ENCODE data around the gene CLCN6. TPM values are rescaled to one million over a fixed set of nuclear protein-coding genes. Genes with fewer than 3 reads are reported as not detected.

CLCN6 gene
- total RNA-seq, 1 donor from 2014 or later: 6.6 TPM

DNA sequence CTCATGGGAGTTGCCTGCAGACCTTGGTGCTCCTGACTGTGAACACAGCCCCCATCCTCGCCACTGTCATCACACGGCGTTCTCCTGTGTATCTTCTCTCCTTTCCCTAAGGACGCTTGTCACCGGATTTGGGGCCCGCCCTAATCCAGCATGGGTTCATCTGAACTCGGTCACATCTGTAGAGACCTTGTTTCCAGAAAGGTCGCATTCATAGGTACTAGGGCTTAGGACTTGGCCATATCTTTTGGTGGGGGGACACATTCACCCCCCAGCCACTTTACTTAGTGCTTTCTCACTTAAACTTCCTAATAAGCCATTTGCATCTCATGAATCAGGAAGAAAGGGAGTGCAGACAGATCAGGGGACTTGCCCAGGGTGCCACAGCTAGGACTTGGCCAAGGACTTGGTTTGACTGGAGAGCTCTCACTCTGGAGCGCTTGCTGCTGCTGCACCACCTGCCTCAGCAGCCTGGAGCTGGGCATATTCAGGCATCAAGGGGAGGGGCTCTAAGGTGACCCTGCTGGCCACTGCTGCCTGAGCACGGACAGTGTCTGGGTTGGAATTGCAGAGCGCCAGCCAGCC is 31.9 kb downstream of the CLCN6 start:
- Histone ChIP-seq H3K4me3 (ENCODE audit: low read depth, low read length) (no peak overlapping the region), H3K36me3 (ENCODE audit: control insufficient read depth, insufficient read depth, low read length) (peaks cover 40% of the 10 kb centered on the region), H3K27me3 (ENCODE audit: control insufficient read depth, insufficient read depth, low read length) (no peaks in the 10 kb centered on the region)
- TF ChIP-seq, protein P1, sequence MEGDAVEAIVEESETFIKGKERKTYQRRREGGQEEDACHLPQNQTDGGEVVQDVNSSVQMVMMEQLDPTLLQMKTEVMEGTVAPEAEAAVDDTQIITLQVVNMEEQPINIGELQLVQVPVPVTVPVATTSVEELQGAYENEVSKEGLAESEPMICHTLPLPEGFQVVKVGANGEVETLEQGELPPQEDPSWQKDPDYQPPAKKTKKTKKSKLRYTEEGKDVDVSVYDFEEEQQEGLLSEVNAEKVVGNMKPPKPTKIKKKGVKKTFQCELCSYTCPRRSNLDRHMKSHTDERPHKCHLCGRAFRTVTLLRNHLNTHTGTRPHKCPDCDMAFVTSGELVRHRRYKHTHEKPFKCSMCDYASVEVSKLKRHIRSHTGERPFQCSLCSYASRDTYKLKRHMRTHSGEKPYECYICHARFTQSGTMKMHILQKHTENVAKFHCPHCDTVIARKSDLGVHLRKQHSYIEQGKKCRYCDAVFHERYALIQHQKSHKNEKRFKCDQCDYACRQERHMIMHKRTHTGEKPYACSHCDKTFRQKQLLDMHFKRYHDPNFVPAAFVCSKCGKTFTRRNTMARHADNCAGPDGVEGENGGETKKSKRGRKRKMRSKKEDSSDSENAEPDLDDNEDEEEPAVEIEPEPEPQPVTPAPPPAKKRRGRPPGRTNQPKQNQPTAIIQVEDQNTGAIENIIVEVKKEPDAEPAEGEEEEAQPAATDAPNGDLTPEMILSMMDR (IDR thresholded peaks at IDR 0.05; ENCODE audit: insufficient read depth, low read length, severe bottlenecking): no peak
- DNase-seq (ENCODE audit: low read depth) (no peak), FAIRE-seq (no peak)

DNA sequence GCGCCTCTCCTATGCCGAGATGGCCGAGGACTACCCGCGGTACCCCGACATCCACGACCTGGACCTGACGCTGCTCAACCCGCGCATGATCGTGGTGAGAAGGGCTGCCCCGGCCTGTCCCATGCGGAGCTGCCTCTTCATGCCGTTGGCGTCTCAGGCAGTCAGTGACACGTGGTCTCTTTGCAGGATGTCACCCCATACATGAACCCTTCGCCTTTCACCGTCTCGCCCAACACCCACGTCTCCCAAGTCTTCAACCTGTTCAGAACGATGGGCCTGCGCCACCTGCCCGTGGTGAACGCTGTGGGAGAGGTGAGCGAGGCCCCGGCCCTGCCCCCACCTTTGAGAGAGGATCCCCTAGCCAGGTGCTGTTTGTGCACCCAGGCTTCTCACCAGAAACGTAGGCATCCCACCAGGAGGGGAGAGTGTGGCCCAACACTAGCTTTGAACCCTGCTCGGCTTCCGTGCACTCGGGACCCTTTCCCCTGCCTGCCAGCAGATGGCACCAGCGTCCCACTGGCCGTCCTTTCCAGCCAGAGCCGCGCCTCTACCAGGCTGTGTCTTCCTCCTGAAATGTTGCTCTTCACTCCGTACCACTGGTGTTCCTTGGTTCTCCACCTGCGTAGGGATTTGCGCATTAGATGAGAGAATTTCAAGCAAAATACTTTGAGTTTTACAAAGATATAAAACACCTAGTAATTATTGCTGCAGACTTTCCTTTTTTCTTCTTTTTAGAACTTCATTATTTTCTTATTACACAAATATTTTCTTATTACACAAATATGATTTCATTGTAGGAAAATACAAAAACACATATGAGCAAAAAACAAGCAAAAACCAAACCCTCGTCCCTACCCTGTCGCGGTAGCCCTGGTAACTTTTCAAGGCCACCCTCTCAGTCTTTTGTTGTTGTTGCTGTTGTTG is 32.6 kb downstream of the CLCN6 start:
- TF ChIP-seq, protein P1 (IDR thresholded peaks at IDR 0.05; ENCODE audit: insufficient read depth, low read length, severe bottlenecking): peak; percentile 100
- Histone ChIP-seq H3K4me3 (ENCODE audit: low read depth, low read length) (no peak overlapping the region), H3K36me3 (ENCODE audit: control insufficient read depth, insufficient read depth, low read length) (peaks cover 37% of the 10 kb centered on the region), H3K27me3 (ENCODE audit: control insufficient read depth, insufficient read depth, low read length) (no peaks in the 10 kb centered on the region)
- FAIRE-seq (no peak), DNase-seq (ENCODE audit: low read depth) (peak; percentile 29)

DNA sequence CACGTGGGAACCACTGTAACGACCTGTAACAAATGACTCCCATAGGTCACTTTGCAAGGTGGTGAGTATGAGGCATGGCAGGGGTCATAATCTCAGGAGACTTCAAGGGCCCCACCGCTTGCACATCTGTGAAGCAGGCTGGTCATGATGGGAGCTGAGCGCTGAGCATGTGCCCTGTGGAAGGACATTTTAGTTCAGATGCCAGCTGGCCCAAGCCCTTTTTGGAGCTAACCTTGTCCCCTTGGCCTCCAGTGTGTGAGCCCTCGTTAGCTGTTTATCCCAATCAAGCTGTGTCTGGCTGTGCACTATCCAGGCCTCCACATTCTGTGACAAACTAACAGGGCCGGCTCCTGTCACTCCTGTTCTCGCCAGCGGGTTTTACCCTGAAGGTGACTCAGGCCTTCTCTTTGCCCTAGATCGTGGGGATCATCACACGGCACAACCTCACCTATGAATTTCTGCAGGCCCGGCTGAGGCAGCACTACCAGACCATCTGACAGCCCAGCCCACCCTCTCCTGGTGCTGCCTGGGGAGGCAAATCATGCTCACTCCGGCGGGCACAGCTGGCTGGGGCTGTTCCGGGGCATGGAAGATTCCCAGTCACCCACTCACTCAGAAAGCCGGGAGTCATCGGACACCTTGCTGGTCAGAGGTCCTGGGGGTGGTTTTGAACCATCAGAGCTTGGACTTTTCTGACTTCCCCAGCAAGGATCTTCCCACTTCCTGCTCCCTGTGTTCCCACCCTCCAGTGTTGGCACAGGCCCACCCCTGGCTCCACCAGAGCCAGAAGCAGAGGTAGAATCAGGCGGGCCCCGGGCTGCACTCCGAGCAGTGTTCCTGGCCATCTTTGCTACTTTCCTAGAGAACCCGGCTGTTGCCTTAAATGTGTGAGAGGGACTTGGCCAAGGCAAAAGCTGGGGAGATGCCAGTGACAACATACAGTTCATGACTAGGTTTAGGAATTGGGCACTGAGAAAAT is 34.0 kb downstream of the CLCN6 start:
- TF ChIP-seq, protein P1 (IDR thresholded peaks at IDR 0.05; ENCODE audit: insufficient read depth, low read length, severe bottlenecking): no peak
- H3K36me3 ChIP-seq (ENCODE audit: control insufficient read depth, insufficient read depth, low read length): peaks cover 30% of the 10 kb centered on the region
- FAIRE-seq (no peak), DNase-seq (ENCODE audit: low read depth) (no peak)
- no peak overlapping the region for H3K4me3 ChIP-seq (ENCODE audit: low read depth, low read length)
- H3K27me3 ChIP-seq (ENCODE audit: control insufficient read depth, insufficient read depth, low read length): no peaks in the 10 kb centered on the region

DNA sequence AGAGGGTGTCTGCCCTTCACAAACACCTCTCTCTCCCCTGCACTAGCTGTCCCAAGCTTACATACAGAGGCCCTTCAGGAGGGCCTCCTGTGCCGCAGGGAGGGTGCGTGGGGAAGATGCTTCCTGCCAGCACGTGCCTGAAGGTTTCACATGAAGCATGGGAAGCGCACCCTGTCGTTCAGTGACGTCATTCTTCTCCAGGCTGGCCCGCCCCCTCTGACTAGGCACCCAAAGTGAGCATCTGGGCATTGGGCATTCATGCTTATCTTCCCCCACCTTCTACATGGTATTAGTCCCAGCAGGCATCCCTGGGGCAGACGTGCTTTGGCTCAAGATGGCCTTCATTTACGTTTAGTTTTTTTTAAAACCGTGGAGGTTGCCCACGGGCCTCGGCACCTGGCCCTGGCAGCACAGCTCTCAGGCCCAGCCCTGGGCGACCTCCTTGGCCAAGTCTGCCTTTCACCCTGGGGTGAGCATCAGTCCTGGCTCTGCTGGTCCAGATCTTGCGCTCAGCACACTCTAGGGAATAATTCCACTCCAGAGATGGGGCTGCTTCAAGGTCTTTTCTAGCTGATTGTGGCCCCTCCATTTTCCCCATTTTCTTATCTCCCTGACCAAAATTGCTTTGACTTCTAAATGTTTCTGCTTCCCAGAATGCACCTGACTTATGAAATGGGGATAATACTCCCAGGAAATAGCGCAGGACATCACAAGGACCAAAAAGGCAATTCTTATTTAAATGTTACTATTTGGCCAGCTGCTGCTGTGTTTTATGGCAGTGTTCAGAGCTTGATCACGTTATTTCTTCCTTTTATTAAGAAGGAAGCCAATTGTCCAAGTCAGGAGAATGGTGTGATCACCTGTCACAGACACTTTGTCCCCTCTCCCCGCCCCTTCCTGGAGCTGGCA is 35.5 kb downstream of the CLCN6 start:
- Histone ChIP-seq H3K27me3 (ENCODE audit: control insufficient read depth, insufficient read depth, low read length) (no peaks in the 10 kb centered on the region), H3K4me3 (ENCODE audit: low read depth, low read length) (no peak overlapping the region), H3K36me3 (ENCODE audit: control insufficient read depth, insufficient read depth, low read length) (peaks cover 28% of the 10 kb centered on the region)
- DNase-seq (ENCODE audit: low read depth) (no peak), FAIRE-seq (no peak)
- TF ChIP-seq, protein P1 (IDR thresholded peaks at IDR 0.05; ENCODE audit: insufficient read depth, low read length, severe bottlenecking): no peak

All from bronchial epithelial cell (primary cell).